ENCODE data around the gene RTN4RL1. TPM values are rescaled to one million over a fixed set of nuclear protein-coding genes. Genes with fewer than 3 reads are reported as not detected.
"Not testable (repeated sequence)": the region's sequence is repeated elsewhere in the genome, so short reads cannot be mapped to it uniquely, and the experiment has no call there.

Gene RTN4RL1
- total RNA-seq, 2 donors from 2014 or later = 0.09 TPM; not detected in 1

GRCh38 chr17:2017274-2017941 is 7.7 kb downstream of the RTN4RL1 start:
- H3K4me1 Mint-ChIP-seq = peaks cover 4% of the 10 kb centered on the region
- H3K27ac Mint-ChIP-seq = no peak overlapping the region
- H3K4me3 Mint-ChIP-seq = no peak overlapping the region
- H3K36me3 Mint-ChIP-seq (ENCODE audit: low read depth) = no peaks in the 10 kb centered on the region
- H3K27me3 Mint-ChIP-seq = peaks cover 3% of the 10 kb centered on the region
- no peaks in the 10 kb centered on the region for H3K9me3 Mint-ChIP-seq
- no peak for ATAC-seq (replicated peaks)

- no peak overlapping the region for H3K4me3 Mint-ChIP-seq
- peaks cover 3% of the 10 kb centered on the region for H3K27me3 Mint-ChIP-seq
- peaks cover 4% of the 10 kb centered on the region for H3K4me1 Mint-ChIP-seq
- ATAC-seq (replicated peaks) = no peak
- H3K36me3 Mint-ChIP-seq (ENCODE audit: low read depth) = no peaks in the 10 kb centered on the region
- H3K27ac Mint-ChIP-seq = no peak overlapping the region
- H3K9me3 Mint-ChIP-seq = no peaks in the 10 kb centered on the region
Observed at GRCh38 chr17:2016494-2016893, 8.6 kb downstream of the RTN4RL1 start.

GRCh38 chr17:2015314-2015713 is 9.8 kb downstream of the RTN4RL1 start:
- H3K27me3 Mint-ChIP-seq = peaks cover 3% of the 10 kb centered on the region
- no peaks in the 10 kb centered on the region for H3K9me3 Mint-ChIP-seq
- no peaks in the 10 kb centered on the region for H3K36me3 Mint-ChIP-seq (ENCODE audit: low read depth)
- H3K27ac Mint-ChIP-seq = no peak overlapping the region
- H3K4me1 Mint-ChIP-seq = peaks cover 4% of the 10 kb centered on the region
- ATAC-seq (replicated peaks) = no peak
- no peak overlapping the region for H3K4me3 Mint-ChIP-seq

- H3K4me3 Mint-ChIP-seq = no peak overlapping the region
- H3K27me3 Mint-ChIP-seq = peaks cover 3% of the 10 kb centered on the region
- no peak for ATAC-seq (replicated peaks)
Observed at GRCh38 chr17:2013994-2014317, 11.2 kb downstream of the RTN4RL1 start.

GRCh38 chr17:2013220-2013993 is 11.7 kb downstream of the RTN4RL1 start:
- not testable (repeated sequence) for H3K4me3 Mint-ChIP-seq, H3K27me3 Mint-ChIP-seq, H3K4me1 Mint-ChIP-seq

More at GRCh38 chr17:2013994-2014317, 11.2 kb downstream of the RTN4RL1 start:
- Mint-ChIP-seq H3K27ac (no peak overlapping the region), H3K36me3 (ENCODE audit: low read depth) (no peaks in the 10 kb centered on the region), H3K4me1 (peaks cover 4% of the 10 kb centered on the region), H3K9me3 (no peaks in the 10 kb centered on the region)

GRCh38 chr17:2012499-2012898 is 12.6 kb downstream of the RTN4RL1 start:
- no peaks in the 10 kb centered on the region for H3K4me1 Mint-ChIP-seq
- no peak for ATAC-seq (replicated peaks)
- H3K27ac Mint-ChIP-seq = no peak overlapping the region
- H3K9me3 Mint-ChIP-seq = no peaks in the 10 kb centered on the region
- peaks cover 3% of the 10 kb centered on the region for H3K27me3 Mint-ChIP-seq
- no peak overlapping the region for H3K4me3 Mint-ChIP-seq
- H3K36me3 Mint-ChIP-seq (ENCODE audit: low read depth) = no peaks in the 10 kb centered on the region

More at GRCh38 chr17:2013220-2013993, 11.7 kb downstream of the RTN4RL1 start:
- ATAC-seq (replicated peaks); H3K9me3 Mint-ChIP-seq; H3K27ac Mint-ChIP-seq; H3K36me3 Mint-ChIP-seq (ENCODE audit: low read depth): not testable (repeated sequence)

- no peaks in the 10 kb centered on the region for H3K36me3 Mint-ChIP-seq (ENCODE audit: low read depth)
- H3K4me3 Mint-ChIP-seq = no peak overlapping the region
- peaks cover 3% of the 10 kb centered on the region for H3K27me3 Mint-ChIP-seq
- H3K27ac Mint-ChIP-seq = no peak overlapping the region
- no peaks in the 10 kb centered on the region for H3K9me3 Mint-ChIP-seq
- H3K4me1 Mint-ChIP-seq = no peaks in the 10 kb centered on the region
- ATAC-seq (replicated peaks) = no peak
Observed at GRCh38 chr17:2011411-2012371, 13.4 kb downstream of the RTN4RL1 start.

GRCh38 chr17:2009737-2010136 is 15.4 kb downstream of the RTN4RL1 start:
- Mint-ChIP-seq H3K27ac (no peak overlapping the region), H3K4me3 (no peak overlapping the region), H3K9me3 (no peaks in the 10 kb centered on the region), H3K27me3 (peaks cover 3% of the 10 kb centered on the region), H3K36me3 (ENCODE audit: low read depth) (no peaks in the 10 kb centered on the region), H3K4me1 (no peaks in the 10 kb centered on the region)
- ATAC-seq (replicated peaks) = no peak

GRCh38 chr17:2008332-2009126 is 16.6 kb downstream of the RTN4RL1 start:
- no peak overlapping the region for H3K4me3 Mint-ChIP-seq
- H3K36me3 Mint-ChIP-seq (ENCODE audit: low read depth) = no peaks in the 10 kb centered on the region
- no peak overlapping the region for H3K27ac Mint-ChIP-seq
- H3K9me3 Mint-ChIP-seq = no peaks in the 10 kb centered on the region
- no peaks in the 10 kb centered on the region for H3K4me1 Mint-ChIP-seq
- no peak for ATAC-seq (replicated peaks)
- no peaks in the 10 kb centered on the region for H3K27me3 Mint-ChIP-seq

GRCh38 chr17:2004435-2004952 is 20.6 kb downstream of the RTN4RL1 start:
- Mint-ChIP-seq H3K36me3 (ENCODE audit: low read depth) (no peaks in the 10 kb centered on the region), H3K4me3 (no peak overlapping the region)
- ATAC-seq (replicated peaks) = no peak

GRCh38 chr17:2003525-2003924 is 21.6 kb downstream of the RTN4RL1 start:
- peaks cover 9% of the 10 kb centered on the region for H3K27me3 Mint-ChIP-seq
- no peaks in the 10 kb centered on the region for H3K9me3 Mint-ChIP-seq
- no peaks in the 10 kb centered on the region for H3K4me1 Mint-ChIP-seq
- H3K4me3 Mint-ChIP-seq = no peak overlapping the region
- ATAC-seq (replicated peaks) = no peak
- no peaks in the 10 kb centered on the region for H3K36me3 Mint-ChIP-seq (ENCODE audit: low read depth)
- no peak overlapping the region for H3K27ac Mint-ChIP-seq

More at GRCh38 chr17:2004435-2004952, 20.6 kb downstream of the RTN4RL1 start:
- H3K4me1 Mint-ChIP-seq = no peaks in the 10 kb centered on the region
- peaks cover 2% of the 10 kb centered on the region for H3K27me3 Mint-ChIP-seq
- H3K9me3 Mint-ChIP-seq = no peaks in the 10 kb centered on the region
- H3K27ac Mint-ChIP-seq = no peak overlapping the region

- Mint-ChIP-seq H3K4me3 (no peak overlapping the region), H3K4me1 (no peaks in the 10 kb centered on the region), H3K27me3 (peaks cover 9% of the 10 kb centered on the region), H3K9me3 (no peaks in the 10 kb centered on the region), H3K27ac (no peak overlapping the region), H3K36me3 (ENCODE audit: low read depth) (no peaks in the 10 kb centered on the region)
- no peak for ATAC-seq (replicated peaks)
Observed at GRCh38 chr17:2002767-2003329, 22.3 kb downstream of the RTN4RL1 start.

GRCh38 chr17:1999557-2000251 is 25.4 kb downstream of the RTN4RL1 start:
- Mint-ChIP-seq H3K27me3 (peaks cover 15% of the 10 kb centered on the region), H3K36me3 (ENCODE audit: low read depth) (no peaks in the 10 kb centered on the region), H3K4me1 (no peaks in the 10 kb centered on the region), H3K4me3 (peak overlapping the region; percentile 51), H3K27ac (no peak overlapping the region), H3K9me3 (no peaks in the 10 kb centered on the region)
- no peak for ATAC-seq (replicated peaks)

Data from activated T-helper 17 cell treated with anti-CD3 and anti-CD28 coated beads, Interleukin-2, amount 50 U/mL, for 72 hours (primary cell).